KMS-11 (cell line): Measurements from ENCODE around the gene LDAF1.

Experiments used
- H2AFZ ChIP-seq: fragments of 200-600 bp; sonication (generic); 2 replicates; pipeline ENCODE4 v1.6.1; 2016; ENCODE audit warnings: antibody characterized with exemption, mixed run types, low read depth
- H3K27ac ChIP-seq: fragments of 200-600 bp; sonication (generic); 2 replicates; pipeline ENCODE4 v1.6.1; 2016; ENCODE audit warnings: mild to moderate bottlenecking, mixed run types
- H3K27me3 ChIP-seq: fragments of 200-600 bp; sonication (generic); 2 replicates; pipeline ENCODE4 v1.6.1; 2017; ENCODE audit warnings: mild to moderate bottlenecking, low read depth, mixed run types, moderate library complexity; ENCODE audit not compliant: insufficient read depth
- H3K36me3 ChIP-seq: fragments of 200-600 bp; sonication (generic); 2 replicates; pipeline ENCODE4 v1.6.1; 2017; ENCODE audit warnings: mild to moderate bottlenecking, mixed run types; ENCODE audit not compliant: insufficient read depth
- H3K4me1 ChIP-seq: fragments of 200-600 bp; sonication (generic); 2 replicates; pipeline ENCODE4 v1.6.1; 2016; ENCODE audit warnings: mild to moderate bottlenecking, low read depth, mixed run types; ENCODE audit not compliant: poor library complexity, severe bottlenecking
- H3K4me2 ChIP-seq: fragments of 200-600 bp; sonication (generic); 2 replicates; pipeline ENCODE4 v1.7.0; 2016; ENCODE audit warnings: mild to moderate bottlenecking, mixed run types
- H3K4me3 ChIP-seq: fragments of 200-600 bp; sonication (generic); IDR thresholded peaks from 2 replicates; pipeline ENCODE4 v1.6.1; 2017; ENCODE audit warnings: low read depth, low read length, mixed read lengths; ENCODE audit not compliant: insufficient read depth
- H3K79me2 ChIP-seq: fragments of 200-600 bp; sonication (generic); 2 replicates; pipeline ENCODE4 v1.6.1; 2016; ENCODE audit warnings: low read depth, mixed run types; ENCODE audit not compliant: insufficient read depth
- H3K9ac ChIP-seq: fragments of 200-600 bp; sonication (generic); 2 replicates; pipeline ENCODE4 v1.6.1; 2016; ENCODE audit warnings: mild to moderate bottlenecking, mixed run types
- H4K20me1 ChIP-seq: fragments of 200-600 bp; sonication (generic); 2 replicates; pipeline ENCODE4 v1.6.1; 2016; ENCODE audit warnings: mild to moderate bottlenecking, mixed run types; ENCODE audit not compliant: insufficient read depth
- TF ChIP-seq, protein P1 (sequence below): fragments of 200-600 bp; sonication (generic); conservative IDR thresholded peaks from 2 replicates; pipeline ENCODE4 v1.6.1; 2017; ENCODE audit warnings: low read depth, mild to moderate bottlenecking, antibody characterized with exemption, low read length, moderate library complexity, mixed read lengths

Gene LDAF1

DNA sequence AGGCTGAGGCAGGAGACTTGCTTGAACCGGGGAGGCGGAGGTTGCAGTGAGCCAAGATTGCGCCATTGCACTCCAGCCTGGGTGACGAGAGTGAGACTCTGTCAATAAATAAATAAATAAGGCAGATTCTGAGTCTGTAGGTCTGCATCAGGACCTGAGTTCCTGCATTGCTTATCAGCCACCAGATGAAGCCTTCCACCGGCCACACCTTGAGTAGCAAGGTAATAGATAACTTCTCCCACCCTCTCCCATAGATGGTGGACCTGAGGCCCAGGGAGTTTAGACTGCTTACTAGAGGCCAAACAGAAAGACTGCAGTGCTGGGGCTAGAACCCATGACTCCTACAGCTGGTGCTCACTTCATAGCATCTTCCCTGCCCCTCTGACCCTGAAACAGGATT, 30.8 kb downstream of the LDAF1 start:
- H3K79me2 ChIP-seq: no peaks in the 10 kb centered on the region
- H3K4me2 ChIP-seq: no peak overlapping the region
- no peaks in the 10 kb centered on the region for H3K27me3 ChIP-seq
- H3K9ac ChIP-seq: no peak overlapping the region
- TF ChIP-seq, protein P1, sequence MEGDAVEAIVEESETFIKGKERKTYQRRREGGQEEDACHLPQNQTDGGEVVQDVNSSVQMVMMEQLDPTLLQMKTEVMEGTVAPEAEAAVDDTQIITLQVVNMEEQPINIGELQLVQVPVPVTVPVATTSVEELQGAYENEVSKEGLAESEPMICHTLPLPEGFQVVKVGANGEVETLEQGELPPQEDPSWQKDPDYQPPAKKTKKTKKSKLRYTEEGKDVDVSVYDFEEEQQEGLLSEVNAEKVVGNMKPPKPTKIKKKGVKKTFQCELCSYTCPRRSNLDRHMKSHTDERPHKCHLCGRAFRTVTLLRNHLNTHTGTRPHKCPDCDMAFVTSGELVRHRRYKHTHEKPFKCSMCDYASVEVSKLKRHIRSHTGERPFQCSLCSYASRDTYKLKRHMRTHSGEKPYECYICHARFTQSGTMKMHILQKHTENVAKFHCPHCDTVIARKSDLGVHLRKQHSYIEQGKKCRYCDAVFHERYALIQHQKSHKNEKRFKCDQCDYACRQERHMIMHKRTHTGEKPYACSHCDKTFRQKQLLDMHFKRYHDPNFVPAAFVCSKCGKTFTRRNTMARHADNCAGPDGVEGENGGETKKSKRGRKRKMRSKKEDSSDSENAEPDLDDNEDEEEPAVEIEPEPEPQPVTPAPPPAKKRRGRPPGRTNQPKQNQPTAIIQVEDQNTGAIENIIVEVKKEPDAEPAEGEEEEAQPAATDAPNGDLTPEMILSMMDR: no peak
- no peaks in the 10 kb centered on the region for H3K4me1 ChIP-seq
- H3K36me3 ChIP-seq: no peaks in the 10 kb centered on the region
- no peaks in the 10 kb centered on the region for H4K20me1 ChIP-seq
- H3K27ac ChIP-seq: no peak overlapping the region
- H3K4me3 ChIP-seq: no peak overlapping the region
- H2AFZ ChIP-seq: no peak overlapping the region

DNA sequence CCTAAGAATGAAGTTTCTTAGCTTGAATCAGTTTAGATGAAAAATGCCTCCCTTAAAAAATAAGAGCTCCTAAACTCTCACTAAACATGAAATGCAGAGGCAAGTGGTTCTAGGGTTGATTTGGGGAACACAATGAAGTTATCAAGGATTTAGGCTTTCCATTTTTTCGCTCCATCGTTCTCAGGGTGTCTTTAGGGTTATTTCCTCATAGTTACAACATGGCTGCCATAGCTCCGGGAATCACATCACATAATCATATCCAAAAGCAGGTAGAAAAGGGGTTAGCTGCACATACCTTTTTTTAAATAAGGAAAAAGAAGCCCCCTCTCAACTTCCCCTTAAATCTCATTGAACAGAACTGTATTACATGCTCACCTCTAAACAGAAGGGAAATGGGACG, 31.5 kb downstream of the LDAF1 start:
- Histone ChIP-seq H2AFZ (no peak overlapping the region), H3K79me2 (no peaks in the 10 kb centered on the region), H4K20me1 (no peaks in the 10 kb centered on the region), H3K4me3 (no peak overlapping the region), H3K9ac (no peak overlapping the region), H3K36me3 (no peaks in the 10 kb centered on the region), H3K4me2 (no peak overlapping the region), H3K4me1 (no peaks in the 10 kb centered on the region), H3K27me3 (no peaks in the 10 kb centered on the region), H3K27ac (no peak overlapping the region)
- TF ChIP-seq, protein P1: no peak

DNA sequence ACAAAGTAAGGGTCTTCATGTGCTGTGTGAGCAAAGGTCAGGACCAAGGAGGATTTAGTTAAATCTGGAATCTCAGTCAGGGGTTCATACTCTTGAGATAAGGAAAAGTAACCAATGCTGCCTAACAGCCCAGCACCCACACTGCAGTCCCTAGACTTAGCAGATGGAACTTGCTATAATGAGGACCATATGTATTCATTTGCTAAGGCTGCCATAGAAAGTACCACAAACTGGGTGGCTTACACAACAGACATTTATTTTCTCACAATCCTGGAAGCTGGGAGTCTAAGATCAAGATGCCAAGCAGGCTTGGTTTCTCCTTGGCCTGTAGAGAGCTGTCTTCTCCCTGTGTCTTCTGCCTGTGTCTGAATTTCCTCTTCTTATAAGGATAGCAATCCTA, 32.1 kb downstream of the LDAF1 start:
- Histone ChIP-seq H3K9ac (no peak overlapping the region), H3K27me3 (no peaks in the 10 kb centered on the region), H3K4me3 (no peak overlapping the region), H2AFZ (no peak overlapping the region), H3K27ac (no peak overlapping the region), H4K20me1 (no peaks in the 10 kb centered on the region), H3K4me2 (no peak overlapping the region), H3K79me2 (no peaks in the 10 kb centered on the region), H3K36me3 (no peaks in the 10 kb centered on the region), H3K4me1 (no peaks in the 10 kb centered on the region)
- TF ChIP-seq, protein P1: no peak

DNA sequence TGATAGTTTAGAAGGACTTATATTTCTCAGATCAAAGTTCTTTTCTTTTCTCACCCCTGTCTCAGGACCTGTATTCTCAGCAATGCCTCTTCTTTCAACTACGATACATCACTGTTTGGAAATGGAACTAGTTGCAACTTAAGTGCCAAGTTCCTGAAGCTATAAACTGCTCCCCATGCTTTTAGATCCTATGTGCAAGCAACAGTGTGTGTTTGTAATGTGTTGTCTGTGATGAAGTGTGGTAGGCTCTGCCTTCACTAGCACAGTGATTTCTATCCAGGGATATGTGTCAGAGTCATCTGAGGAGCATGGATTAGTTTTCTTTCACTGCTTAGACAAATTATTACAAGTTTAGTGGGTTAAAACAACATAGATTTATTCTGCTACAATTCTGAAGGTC, 34.5 kb downstream of the LDAF1 start:
- Histone ChIP-seq H3K27ac (no peak overlapping the region), H3K4me3 (no peak overlapping the region), H3K9ac (no peak overlapping the region), H3K36me3 (no peaks in the 10 kb centered on the region), H4K20me1 (no peaks in the 10 kb centered on the region), H3K79me2 (no peaks in the 10 kb centered on the region), H3K4me1 (no peaks in the 10 kb centered on the region), H2AFZ (no peak overlapping the region), H3K4me2 (no peak overlapping the region), H3K27me3 (no peaks in the 10 kb centered on the region)
- TF ChIP-seq, protein P1: no peak
